ENCODE results near the gene GNAI3.

The GNAI3 gene

GRCh38 chr1:109622137-109622892 is 73.9 kb downstream of the GNAI3 start:
- no peak overlapping the region for H4K5ac ChIP-seq (ENCODE audit: low read length)

GRCh38 chr1:109622895-109623294 is 74.5 kb downstream of the GNAI3 start:
- DNase-seq: no peak
- H3K4me2 ChIP-seq (ENCODE audit: low read length): no peak overlapping the region
- no CpG with 5 or more reads among the region's 3 CpGs for WGBS (ENCODE audit: extremely low coverage, insufficient coverage, low lambda C conversion rate)
- no peak overlapping the region for H3K23ac ChIP-seq (ENCODE audit: low read length)
- no peak overlapping the region for H4K5ac ChIP-seq (ENCODE audit: low read length)
- no peak overlapping the region for H3K27ac ChIP-seq (ENCODE audit: low read depth, low read length)
- no peaks in the 10 kb centered on the region for H3K27me3 ChIP-seq (ENCODE audit: insufficient read depth, low read length, poor library complexity)
- no peak overlapping the region for H3K4me3 ChIP-seq (ENCODE audit: low read length)
- no peak overlapping the region for H3K56ac ChIP-seq (ENCODE audit: low read length)
- no peak overlapping the region for H3K4ac ChIP-seq (ENCODE audit: low read depth, low read length)
- H2BK120ac ChIP-seq (ENCODE audit: low read depth, low read length): no peak overlapping the region
- no peak overlapping the region for H4K8ac ChIP-seq (ENCODE audit: low read depth, low read length)
- no peak overlapping the region for H2BK5ac ChIP-seq (ENCODE audit: low read length)
- peaks cover 23% of the 10 kb centered on the region for H3K79me1 ChIP-seq (ENCODE audit: low read length)
- H2BK15ac ChIP-seq (replicated peaks; ENCODE audit: low read depth): no peak overlapping the region
- H3K18ac ChIP-seq (ENCODE audit: low read length): no peak overlapping the region
- no peak overlapping the region for H2AK5ac ChIP-seq (ENCODE audit: low read length)
- H3K4me1 ChIP-seq (ENCODE audit: control insufficient read depth, low read depth, low read length): no peaks in the 10 kb centered on the region
- no peaks in the 10 kb centered on the region for H3K36me3 ChIP-seq (ENCODE audit: control insufficient read depth, insufficient read depth, low read length)
- no peak overlapping the region for H3K9ac ChIP-seq (ENCODE audit: low read length)
- peaks cover 30% of the 10 kb centered on the region for H3K79me2 ChIP-seq (ENCODE audit: control insufficient read depth, insufficient read depth, low read length)

More at GRCh38 chr1:109622137-109622892, 73.9 kb downstream of the GNAI3 start:
- Histone ChIP-seq H3K4me1 (ENCODE audit: control insufficient read depth, low read depth, low read length) (peaks cover 2% of the 10 kb centered on the region), H3K4me2 (ENCODE audit: low read length) (no peak overlapping the region), H3K79me2 (ENCODE audit: control insufficient read depth, insufficient read depth, low read length) (peaks cover 30% of the 10 kb centered on the region), H3K56ac (ENCODE audit: low read length) (no peak overlapping the region), H3K23ac (ENCODE audit: low read length) (no peak overlapping the region), H2AK5ac (ENCODE audit: low read length) (no peak overlapping the region), H3K27me3 (ENCODE audit: insufficient read depth, low read length, poor library complexity) (no peaks in the 10 kb centered on the region), H4K8ac (ENCODE audit: low read depth, low read length) (no peak overlapping the region), H3K79me1 (ENCODE audit: low read length) (peaks cover 23% of the 10 kb centered on the region), H2BK15ac (replicated peaks; ENCODE audit: low read depth) (no peak overlapping the region), H3K4ac (ENCODE audit: low read depth, low read length) (no peak overlapping the region), H3K9ac (ENCODE audit: low read length) (no peak overlapping the region), H3K18ac (ENCODE audit: low read length) (no peak overlapping the region), H3K27ac (ENCODE audit: low read depth, low read length) (no peak overlapping the region), H2BK120ac (ENCODE audit: low read depth, low read length) (no peak overlapping the region), H3K36me3 (ENCODE audit: control insufficient read depth, insufficient read depth, low read length) (no peaks in the 10 kb centered on the region), H3K4me3 (ENCODE audit: low read length) (no peak overlapping the region), H2BK5ac (ENCODE audit: low read length) (no peak overlapping the region)
- no peak for DNase-seq
- WGBS (ENCODE audit: extremely low coverage, insufficient coverage, low lambda C conversion rate): no CpG with 5 or more reads among the region's 11 CpGs

- no peak overlapping the region for H4K8ac ChIP-seq (ENCODE audit: low read depth, low read length)
- no peak overlapping the region for H3K9ac ChIP-seq (ENCODE audit: low read length)
- no peak overlapping the region for H2BK5ac ChIP-seq (ENCODE audit: low read length)
- no peak overlapping the region for H3K27ac ChIP-seq (ENCODE audit: low read depth, low read length)
- peaks cover 23% of the 10 kb centered on the region for H3K79me1 ChIP-seq (ENCODE audit: low read length)
- H2BK120ac ChIP-seq (ENCODE audit: low read depth, low read length): no peak overlapping the region
- H3K79me2 ChIP-seq (ENCODE audit: control insufficient read depth, insufficient read depth, low read length): peaks cover 30% of the 10 kb centered on the region
- H3K4me1 ChIP-seq (ENCODE audit: control insufficient read depth, low read depth, low read length): no peaks in the 10 kb centered on the region
- no peak overlapping the region for H2BK15ac ChIP-seq (replicated peaks; ENCODE audit: low read depth)
- H3K36me3 ChIP-seq (ENCODE audit: control insufficient read depth, insufficient read depth, low read length): peaks cover 4% of the 10 kb centered on the region
- no peak overlapping the region for H4K5ac ChIP-seq (ENCODE audit: low read length)
- no peaks in the 10 kb centered on the region for H3K27me3 ChIP-seq (ENCODE audit: insufficient read depth, low read length, poor library complexity)
- no peak overlapping the region for H3K4me3 ChIP-seq (ENCODE audit: low read length)
- H3K23ac ChIP-seq (ENCODE audit: low read length): no peak overlapping the region
- no CpG with 5 or more reads among the region's 11 CpGs for WGBS (ENCODE audit: extremely low coverage, insufficient coverage, low lambda C conversion rate)
- H2AK5ac ChIP-seq (ENCODE audit: low read length): no peak overlapping the region
- no peak overlapping the region for H3K4ac ChIP-seq (ENCODE audit: low read depth, low read length)
- H3K4me2 ChIP-seq (ENCODE audit: low read length): no peak overlapping the region
- no peak for DNase-seq
- H3K18ac ChIP-seq (ENCODE audit: low read length): no peak overlapping the region
- no peak overlapping the region for H3K56ac ChIP-seq (ENCODE audit: low read length)
Measured at GRCh38 chr1:109623601-109624161, 75.3 kb downstream of the GNAI3 start.

GRCh38 chr1:109624201-109625010 is 76.0 kb downstream of the GNAI3 start:
- no peak overlapping the region for H2BK5ac ChIP-seq (ENCODE audit: low read length)
- no peak overlapping the region for H4K5ac ChIP-seq (ENCODE audit: low read length)
- peaks cover 30% of the 10 kb centered on the region for H3K79me2 ChIP-seq (ENCODE audit: control insufficient read depth, insufficient read depth, low read length)
- no peak overlapping the region for H2AK5ac ChIP-seq (ENCODE audit: low read length)
- no peak overlapping the region for H3K27ac ChIP-seq (ENCODE audit: low read depth, low read length)
- H3K4me3 ChIP-seq (ENCODE audit: low read length): no peak overlapping the region
- no peak overlapping the region for H3K9ac ChIP-seq (ENCODE audit: low read length)
- no peak overlapping the region for H2BK120ac ChIP-seq (ENCODE audit: low read depth, low read length)
- H3K36me3 ChIP-seq (ENCODE audit: control insufficient read depth, insufficient read depth, low read length): peaks cover 4% of the 10 kb centered on the region
- DNase-seq: no peak
- H3K79me1 ChIP-seq (ENCODE audit: low read length): peaks cover 23% of the 10 kb centered on the region
- H3K23ac ChIP-seq (ENCODE audit: low read length): no peak overlapping the region
- no peak overlapping the region for H3K18ac ChIP-seq (ENCODE audit: low read length)
- no CpG with 5 or more reads among the region's 17 CpGs for WGBS (ENCODE audit: extremely low coverage, insufficient coverage, low lambda C conversion rate)
- no peak overlapping the region for H3K4ac ChIP-seq (ENCODE audit: low read depth, low read length)
- H3K4me1 ChIP-seq (ENCODE audit: control insufficient read depth, low read depth, low read length): no peaks in the 10 kb centered on the region
- no peak overlapping the region for H3K56ac ChIP-seq (ENCODE audit: low read length)
- no peak overlapping the region for H2BK15ac ChIP-seq (replicated peaks; ENCODE audit: low read depth)
- no peaks in the 10 kb centered on the region for H3K27me3 ChIP-seq (ENCODE audit: insufficient read depth, low read length, poor library complexity)
- H3K4me2 ChIP-seq (ENCODE audit: low read length): no peak overlapping the region
- H4K8ac ChIP-seq (ENCODE audit: low read depth, low read length): no peak overlapping the region

- no peak for DNase-seq
- Histone ChIP-seq H3K23ac (ENCODE audit: low read length) (no peak overlapping the region), H3K4me3 (ENCODE audit: low read length) (no peak overlapping the region), H2BK15ac (replicated peaks; ENCODE audit: low read depth) (no peak overlapping the region), H4K5ac (ENCODE audit: low read length) (no peak overlapping the region), H3K18ac (ENCODE audit: low read length) (no peak overlapping the region), H2BK120ac (ENCODE audit: low read depth, low read length) (no peak overlapping the region), H3K27me3 (ENCODE audit: insufficient read depth, low read length, poor library complexity) (no peaks in the 10 kb centered on the region), H3K56ac (ENCODE audit: low read length) (no peak overlapping the region), H3K79me1 (ENCODE audit: low read length) (peaks cover 22% of the 10 kb centered on the region), H3K9ac (ENCODE audit: low read length) (no peak overlapping the region), H3K36me3 (ENCODE audit: control insufficient read depth, insufficient read depth, low read length) (peaks cover 4% of the 10 kb centered on the region), H3K4ac (ENCODE audit: low read depth, low read length) (no peak overlapping the region), H2AK5ac (ENCODE audit: low read length) (no peak overlapping the region), H3K4me2 (ENCODE audit: low read length) (no peak overlapping the region), H2BK5ac (ENCODE audit: low read length) (no peak overlapping the region), H4K8ac (ENCODE audit: low read depth, low read length) (no peak overlapping the region), H3K27ac (ENCODE audit: low read depth, low read length) (no peak overlapping the region), H3K79me2 (ENCODE audit: control insufficient read depth, insufficient read depth, low read length) (peaks cover 28% of the 10 kb centered on the region), H3K4me1 (ENCODE audit: control insufficient read depth, low read depth, low read length) (no peaks in the 10 kb centered on the region)
- whole genome bisulfite sequencing (ENCODE audit: extremely low coverage, insufficient coverage, low lambda C conversion rate): no CpG with 5 or more reads among the region's 16 CpGs
Measured at GRCh38 chr1:109625176-109625575, 76.8 kb downstream of the GNAI3 start.
